GM19240 (cell line): ENCODE measurements around the gene FAM193B.

Source experiments
- DNase-seq: peaks from one replicate; pipeline ENCODE4 v3.0.0; 2011; ENCODE audit warnings: low spot score; ENCODE audit not compliant: insufficient read length

FAM193B gene

DNA sequence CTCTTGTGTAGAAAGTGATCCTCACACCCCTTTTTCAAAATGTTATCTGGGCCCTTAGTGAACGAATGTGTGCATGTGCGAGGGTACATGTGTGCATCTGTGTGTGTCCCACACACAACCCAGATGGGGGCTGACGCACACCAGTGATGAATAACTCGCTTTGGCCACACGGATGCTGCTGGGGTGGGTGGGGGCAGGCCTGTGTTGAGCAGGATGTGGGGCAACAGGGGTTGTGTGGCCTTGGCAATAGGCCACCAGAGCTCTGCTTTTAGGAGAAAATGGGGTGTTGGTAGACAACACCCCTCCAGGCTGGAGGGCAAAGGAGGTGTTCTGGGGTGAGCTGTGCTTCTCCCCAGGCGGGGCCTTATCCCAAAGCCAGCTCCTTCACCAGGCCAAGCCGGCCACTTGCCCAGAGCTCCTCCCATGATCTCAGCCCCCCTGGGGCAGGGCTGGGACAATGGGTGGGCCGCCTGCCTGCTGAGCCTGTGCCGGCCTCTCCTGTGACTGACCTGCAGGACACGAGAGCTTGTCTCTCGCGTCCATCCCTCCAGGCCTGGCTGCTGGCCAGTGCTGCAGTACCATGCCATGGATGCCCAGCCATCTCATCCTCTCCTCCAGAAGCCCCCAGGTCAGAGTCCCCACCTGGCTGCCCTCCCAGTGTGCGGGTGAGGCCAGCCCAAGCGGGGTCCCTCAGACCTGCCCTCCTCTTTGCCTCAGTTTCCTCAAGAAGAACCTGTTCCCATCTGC, 82.6 kb downstream of the FAM193B start:
- no peak for DNase-seq

DNA sequence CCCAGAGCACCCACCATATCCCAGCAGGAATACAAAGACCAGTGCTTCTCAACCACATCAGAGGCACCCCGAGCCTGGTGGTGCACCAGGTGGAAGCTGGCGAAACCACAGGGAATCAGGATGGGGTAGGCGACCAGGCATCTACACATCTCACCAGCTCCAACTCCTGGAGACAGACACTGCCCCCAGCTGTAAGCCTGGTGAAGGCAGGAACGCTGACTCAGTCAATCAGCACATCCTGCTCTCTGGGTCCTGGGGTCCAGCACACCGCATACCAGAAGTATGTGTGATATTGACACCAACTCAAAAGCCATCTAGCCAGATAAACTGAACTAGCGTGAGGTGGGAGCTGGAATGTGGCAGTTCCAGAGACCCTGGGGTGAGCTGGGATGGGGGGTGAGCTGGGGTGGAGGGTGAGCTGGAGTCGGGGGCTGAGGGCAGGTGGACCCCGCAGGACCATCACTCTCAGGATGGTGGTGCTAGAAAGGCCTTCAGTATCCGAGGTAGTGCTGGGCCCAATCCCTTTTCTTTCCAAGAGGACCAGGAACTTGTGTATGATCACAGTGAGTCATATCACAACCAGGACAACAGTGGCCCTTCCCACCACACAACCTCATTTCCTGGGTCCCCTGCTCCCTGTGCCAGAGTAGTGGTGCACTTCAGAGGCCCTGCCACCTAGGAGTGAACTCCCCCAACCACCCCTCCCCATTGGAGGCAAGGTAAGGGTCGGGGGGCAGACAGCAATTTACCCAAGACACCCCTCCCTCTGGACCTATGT, 83.4 kb downstream of the FAM193B start:
- DNase-seq = no peak
